Upper lobe of left lung (tissue), 6 donors: ENCODE measurements around the gene NAT9. TPM values are rescaled to one million over a fixed set of nuclear protein-coding genes. Genes with fewer than 3 reads are reported as not detected.

Experiments
- ATAC-seq, 2 donors: fragments of 200-7000 bp; cut with Tn5 transposase; one replicate each; pipeline ENCODE4 v1.9.1; 2022; ENCODE audit warnings: mild to moderate bottlenecking in 2 of 2, moderate library complexity in 2 of 2; ENCODE audit not compliant: low FRiP score in 2 of 2
- DNase-seq, 2 donors: peaks; one replicate each; pipeline ENCODE4 v3.0.0-alpha.2; 2019 to 2020
- H3K27ac ChIP-seq, 4 donors: fragments of 200-600 bp; sonication (generic); one replicate each; pipeline ENCODE4 v1.5.1; 2016 to 2019
- H3K27me3 ChIP-seq, 4 donors: fragments of 200-600 bp; sonication (generic); one replicate each; pipeline ENCODE4 v1.5.1; 2017 to 2019
- H3K36me3 ChIP-seq, 4 donors: fragments of 200-600 bp; sonication (generic); one replicate each; pipeline ENCODE4 v1.5.1; 2016 to 2019
- H3K4me1 ChIP-seq, 4 donors: fragments of 200-600 bp; sonication (generic); one replicate each; pipeline ENCODE4 v1.5.1; 2018 to 2019
- H3K4me3 ChIP-seq, 4 donors: fragments of 200-600 bp; sonication (generic); one replicate each; pipeline ENCODE4 v1.5.1; 2017 to 2019; ENCODE audit warnings: mild to moderate bottlenecking in 2 of 4, moderate library complexity in 1 of 4
- H3K9me3 ChIP-seq, 4 donors: fragments of 200-600 bp; sonication (generic); one replicate each; pipeline ENCODE4 v1.5.1; 2018 to 2019
- CTCF ChIP-seq, 6 experiments: fragments of 450-650 bp in 4 of 6; fragments of 200-600 bp in 2 of 6; sonication (generic) in 2 of 6; IDR thresholded peaks; one replicate each; pipeline ENCODE4 v1.5.1; 2016 to 2019; ENCODE audit warnings: antibody characterized with exemption in 6 of 6
- EP300 ChIP-seq, 4 donors: sonication (generic); formaldehyde crosslinking; IDR thresholded peaks; one replicate each; pipeline ENCODE4 v1.5.1; 2017; ENCODE audit warnings: antibody characterized with exemption in 4 of 4, control low read depth in 2 of 4
- POLR2A ChIP-seq, 4 donors: fragments of 450-650 bp; IDR thresholded peaks; one replicate each; pipeline ENCODE4 v1.5.1; 2016 to 2017; ENCODE audit warnings: antibody characterized with exemption in 4 of 4, mild to moderate bottlenecking in 2 of 4
- POLR2AphosphoS5 ChIP-seq, 2 donors: sonication (generic); formaldehyde crosslinking; IDR thresholded peaks; one replicate each; pipeline ENCODE4 v1.5.1; 2017; ENCODE audit warnings: antibody characterized with exemption in 2 of 2
- WGBS, 2 donors: methylation state at CpG; one replicate each; pipeline ENCODE4 v1.1.5; 2017 to 2018; 5-methylcytosine and 5-hydroxymethylcytosine counted together
- total RNA-seq, 6 donors: library from RNA; depleted of rRNA in 4 of 6; stranded (reverse); fragments of >200 nt in 4 of 6; gene quantifications; one replicate each; pipeline versions ENCODE4 v1.1.0 to v1.2.1, GENCODE V29; 2016 to 2021
- donor health status: DM: no; HTN: no; CAD: no; lungs with moderate emphysema.
- donor health status: DM: no; HTN: yes; CAD: no; lungs with severe emphysema.

NAT9 gene
- total RNA-seq, 6 donors from 2014 or later = 16.1 to 78.6 (median 41.7) TPM

GRCh38 chr17:74756891-74757290, 19.3 kb downstream of the NAT9 start:
- Histone ChIP-seq H3K4me3 (no peak overlapping the region), H3K27ac (peak overlapping the region in 1 of 4 donors; percentile 62), H3K4me1 (peaks cover 49 to 77% (median 56%) of the 10 kb centered on the region in 4 donors), H3K9me3 (no peaks in the 10 kb centered on the region), H3K27me3 (no peaks in the 10 kb centered on the region), H3K36me3 (no peaks in the 10 kb centered on the region)
- ATAC-seq (no peak), DNase-seq (no peak)
- no peak for TF ChIP-seq EP300 (IDR thresholded peaks at IDR 0.05)
- no peak for TF ChIP-seq POLR2A (IDR thresholded peaks at IDR 0.05)
- TF ChIP-seq POLR2AphosphoS5 (IDR thresholded peaks at IDR 0.05) = no peak
- no peak for TF ChIP-seq CTCF (IDR thresholded peaks at IDR 0.05)
- 33 to 61% methylated on average over 2 to 3 of the region's 3 CpGs for WGBS, 2 donors

GRCh38 chr17:74755533-74755932, 20.6 kb downstream of the NAT9 start:
- no peak overlapping the region for H3K27ac ChIP-seq
- no peaks in the 10 kb centered on the region for H3K27me3 ChIP-seq
- no peaks in the 10 kb centered on the region for H3K36me3 ChIP-seq
- 88 to 91% methylated on average over 7 to 8 of the region's 8 CpGs for WGBS, 2 donors
- peaks cover 48 to 77% (median 57%) of the 10 kb centered on the region in 4 donors for H3K4me1 ChIP-seq
- H3K4me3 ChIP-seq = no peak overlapping the region
- no peaks in the 10 kb centered on the region for H3K9me3 ChIP-seq
- ATAC-seq (no peak), DNase-seq (no peak)
- TF ChIP-seq CTCF (IDR thresholded peaks at IDR 0.05) (no peak), POLR2A (IDR thresholded peaks at IDR 0.05) (no peak), EP300 (IDR thresholded peaks at IDR 0.05) (no peak), POLR2AphosphoS5 (IDR thresholded peaks at IDR 0.05) (no peak)

- Histone ChIP-seq H3K9me3 (no peaks in the 10 kb centered on the region), H3K27ac (no peak overlapping the region), H3K36me3 (no peaks in the 10 kb centered on the region), H3K27me3 (no peaks in the 10 kb centered on the region), H3K4me1 (peaks cover 48 to 77% (median 57%) of the 10 kb centered on the region in 4 donors), H3K4me3 (no peak overlapping the region)
- no peak for TF ChIP-seq EP300 (IDR thresholded peaks at IDR 0.05)
- no peak for TF ChIP-seq POLR2A (IDR thresholded peaks at IDR 0.05)
- no peak for TF ChIP-seq CTCF (IDR thresholded peaks at IDR 0.05)
- no peak for TF ChIP-seq POLR2AphosphoS5 (IDR thresholded peaks at IDR 0.05)
- ATAC-seq (no peak), DNase-seq (no peak)
- WGBS, 2 donors = 96% methylated on average over 3 of the region's 3 CpGs; no CpG with 5 or more reads in 1 of the 2 donors
Observed at GRCh38 chr17:74754832-74755231, 21.3 kb downstream of the NAT9 start.

GRCh38 chr17:74752822-74753401, 23.2 kb downstream of the NAT9 start:
- Histone ChIP-seq H3K4me1 (peaks cover 30 to 68% (median 44%) of the 10 kb centered on the region in 4 donors), H3K9me3 (no peaks in the 10 kb centered on the region), H3K36me3 (no peaks in the 10 kb centered on the region), H3K27me3 (no peaks in the 10 kb centered on the region), H3K4me3 (no peak overlapping the region), H3K27ac (no peak overlapping the region)
- DNase-seq (no peak), ATAC-seq (no peak)
- 93 to 99% methylated on average over 7 of the region's 7 CpGs for WGBS, 2 donors
- TF ChIP-seq POLR2AphosphoS5 (IDR thresholded peaks at IDR 0.05) (no peak), CTCF (IDR thresholded peaks at IDR 0.05) (no peak), EP300 (IDR thresholded peaks at IDR 0.05) (no peak), POLR2A (IDR thresholded peaks at IDR 0.05) (no peak)

GRCh38 chr17:74752415-74752814, 23.7 kb downstream of the NAT9 start:
- H3K9me3 ChIP-seq = no peaks in the 10 kb centered on the region
- no peaks in the 10 kb centered on the region for H3K27me3 ChIP-seq
- peaks cover 30 to 68% (median 44%) of the 10 kb centered on the region in 4 donors for H3K4me1 ChIP-seq
- WGBS, 2 donors = 80 to 83% methylated on average over 9 of the region's 9 CpGs
- H3K36me3 ChIP-seq = no peaks in the 10 kb centered on the region
- no peak for ATAC-seq
- peak overlapping the region in 2 of 4 donors; percentile 55 to 88 for H3K27ac ChIP-seq
- no peak overlapping the region for H3K4me3 ChIP-seq
- DNase-seq = no peak
- TF ChIP-seq POLR2A (IDR thresholded peaks at IDR 0.05) (no peak), EP300 (IDR thresholded peaks at IDR 0.05) (no peak), POLR2AphosphoS5 (IDR thresholded peaks at IDR 0.05) (no peak), CTCF (IDR thresholded peaks at IDR 0.05) (no peak)
